H9 (cell line): Measurements from ENCODE around the gene NR1I2. TPM values are rescaled to one million over a fixed set of nuclear protein-coding genes. Genes with fewer than 3 reads are reported as not detected.

ENCODE experiments used
- DNase-seq: peaks from one replicate; pipeline ENCODE4 v3.0.0-alpha.2; 2017
- H2AFZ ChIP-seq: one replicate; pipeline ENCODE4 v1.6.1; 2013; ENCODE audit warnings: mild to moderate bottlenecking, low read length, control low read depth, moderate library complexity
- H2AK5ac ChIP-seq: 2 replicates; pipeline ENCODE4 v1.6.1; 2013; ENCODE audit warnings: low read length, control low read depth, mixed read lengths; ENCODE audit not compliant: insufficient read length
- H2BK120ac ChIP-seq: one replicate; pipeline ENCODE4 v1.6.1; 2013; ENCODE audit warnings: low read depth, mild to moderate bottlenecking, low read length, control low read depth, inconsistent platforms; ENCODE audit not compliant: poor library complexity, severe bottlenecking
- H2BK12ac ChIP-seq: 2 replicates; pipeline ENCODE4 v1.6.1; 2013; ENCODE audit warnings: low read length, control low read depth, mixed read lengths, low read depth; ENCODE audit not compliant: insufficient read length
- H2BK15ac ChIP-seq: 2 replicates; pipeline ENCODE4 v1.6.1; 2013; ENCODE audit warnings: low read depth, low read length, control low read depth
- H2BK20ac ChIP-seq: one replicate; pipeline ENCODE4 v1.6.1; 2013; ENCODE audit warnings: low read depth, mild to moderate bottlenecking, low read length, control low read depth, inconsistent platforms; ENCODE audit not compliant: poor library complexity, severe bottlenecking
- H2BK5ac ChIP-seq: 2 replicates; pipeline ENCODE4 v1.6.1; 2013; ENCODE audit warnings: low read length, control low read depth, mixed read lengths; ENCODE audit not compliant: insufficient read length
- H3K14ac ChIP-seq: 2 replicates; pipeline ENCODE4 v1.6.1; 2013; ENCODE audit warnings: low read length, control low read depth; ENCODE audit not compliant: insufficient read depth
- H3K18ac ChIP-seq: 2 replicates; pipeline ENCODE4 v1.6.1; 2013; ENCODE audit warnings: low read depth, mild to moderate bottlenecking, mixed read lengths, low read length, control low read depth; ENCODE audit not compliant: insufficient read length
- H3K23ac ChIP-seq: 2 replicates; pipeline ENCODE4 v1.6.1; 2013; ENCODE audit warnings: low read length, control low read depth, mixed read lengths, low read depth; ENCODE audit not compliant: insufficient read length
- H3K23me2 ChIP-seq: 2 replicates; pipeline ENCODE4 v1.6.1; 2013; ENCODE audit warnings: low read depth, mild to moderate bottlenecking, mixed read lengths, low read length, control low read depth; ENCODE audit not compliant: insufficient read length, poor library complexity, severe bottlenecking
- H3K27ac ChIP-seq: 2 replicates; pipeline ENCODE4 v1.5.1; 2013; ENCODE audit warnings: low read length, control low read depth, mixed read lengths, low read depth; ENCODE audit not compliant: insufficient read length
- H3K27me3 ChIP-seq: 2 replicates; pipeline ENCODE4 v1.6.1; 2013; ENCODE audit warnings: low read length, control low read depth, inconsistent platforms; ENCODE audit not compliant: insufficient read depth
- H3K4ac ChIP-seq: 2 replicates; pipeline ENCODE4 v1.6.1; 2013; ENCODE audit warnings: low read depth, mild to moderate bottlenecking, control low read depth, inconsistent platforms, low read length, moderate library complexity
- H3K4me1 ChIP-seq: 2 replicates; pipeline ENCODE4 v1.6.1; 2013; ENCODE audit warnings: low read length, control low read depth, inconsistent platforms; ENCODE audit not compliant: insufficient read depth
- H3K4me2 ChIP-seq: 2 replicates; pipeline ENCODE4 v1.6.1; 2013; ENCODE audit warnings: low read length, control low read depth, mixed read lengths; ENCODE audit not compliant: insufficient read length, insufficient read depth
- H3K56ac ChIP-seq: 2 replicates; pipeline ENCODE4 v1.6.1; 2013; ENCODE audit warnings: low read depth, mild to moderate bottlenecking, mixed read lengths, low read length, control low read depth; ENCODE audit not compliant: insufficient read length
- H3K79me1 ChIP-seq: 2 replicates; pipeline ENCODE4 v1.6.1; 2013; ENCODE audit warnings: low read depth, mild to moderate bottlenecking, moderate library complexity, low read length, control low read depth, inconsistent platforms; ENCODE audit not compliant: insufficient read depth, poor library complexity, severe bottlenecking
- H3K79me2 ChIP-seq: 2 replicates; pipeline ENCODE4 v1.6.1; 2013; ENCODE audit warnings: low read length, control low read depth, inconsistent platforms; ENCODE audit not compliant: insufficient read depth
- H3K9ac ChIP-seq: 2 replicates; pipeline ENCODE4 v1.6.1; 2013; ENCODE audit warnings: low read length, control low read depth, mixed read lengths; ENCODE audit not compliant: insufficient read length; ENCODE audit errors: extremely low read depth
- H3K9me3 ChIP-seq: one replicate; pipeline ENCODE4 v1.6.1; 2013; ENCODE audit warnings: low read depth, low read length, inconsistent platforms; ENCODE audit not compliant: control insufficient read depth
- H3T11ph ChIP-seq: one replicate; pipeline ENCODE4 v1.6.1; 2013; ENCODE audit warnings: mild to moderate bottlenecking, low read length, control low read depth, inconsistent platforms
- H4K20me1 ChIP-seq: one replicate; pipeline ENCODE4 v1.6.1; 2013; ENCODE audit not compliant: control insufficient read depth, insufficient read length, insufficient read depth
- H4K5ac ChIP-seq: 2 replicates; pipeline ENCODE4 v1.6.1; 2013; ENCODE audit warnings: low read depth, mild to moderate bottlenecking, mixed read lengths, low read length, control low read depth; ENCODE audit not compliant: insufficient read length
- H4K8ac ChIP-seq: replicated peaks from 2 replicates; pipeline ENCODE4 v1.6.1; 2013; ENCODE audit warnings: low read length, control low read depth, mixed read lengths, low read depth; ENCODE audit not compliant: insufficient read length
- H4K91ac ChIP-seq: 2 replicates; pipeline ENCODE4 v1.6.1; 2013; ENCODE audit warnings: low read depth, mild to moderate bottlenecking, moderate library complexity, mixed read lengths, low read length, control low read depth; ENCODE audit not compliant: insufficient read length
- H3K27ac Mint-ChIP-seq, 3 experiments: 2 replicates in 2 of 3; 3 replicates in 1 of 3; pipeline ENCODE4 v1.8.0; 2020 to 2021; ENCODE audit warnings: mixed read lengths in 3 of 3, mild to moderate bottlenecking in 1 of 3, moderate library complexity in 1 of 3
- H3K27me3 Mint-ChIP-seq: 2 replicates; pipeline ENCODE4 v1.8.0; 2021; ENCODE audit warnings: low read depth, mild to moderate bottlenecking, moderate library complexity, mixed read lengths
- H3K36me3 Mint-ChIP-seq, 3 experiments: 2 replicates in 2 of 3; 3 replicates in 1 of 3; pipeline ENCODE4 v1.8.0; 2020 to 2021; ENCODE audit warnings: low read depth in 3 of 3, mixed read lengths in 3 of 3; ENCODE audit not compliant: insufficient read depth in 1 of 3
- H3K4me1 Mint-ChIP-seq, 2 experiments: 2 replicates each; pipeline ENCODE4 v1.8.0; 2020; ENCODE audit warnings: mixed read lengths in 2 of 2
- H3K4me3 Mint-ChIP-seq, 2 experiments: 2 replicates in 1 of 2; 3 replicates in 1 of 2; pipeline ENCODE4 v1.8.0; 2020 to 2021; ENCODE audit warnings: mild to moderate bottlenecking in 2 of 2, mixed read lengths in 2 of 2, moderate library complexity in 1 of 2
- H3K9me3 Mint-ChIP-seq, 2 experiments: 2 replicates in 1 of 2; 3 replicates in 1 of 2; pipeline ENCODE4 v1.8.0; 2020; ENCODE audit warnings: mild to moderate bottlenecking in 2 of 2, mixed read lengths in 2 of 2, moderate library complexity in 1 of 2
- WGBS: extraction: QIAGEN DNeasy Blood & Tissue Kit; methylation state at CpG from one replicate; pipeline ENCODE4 v1.1.7; 2013; ENCODE audit warnings: missing lambda C conversion rate, low lambda C conversion rate, mixed read lengths; ENCODE audit not compliant: insufficient read length; ENCODE audit errors: extremely low coverage; 5-methylcytosine and 5-hydroxymethylcytosine counted together
- total RNA-seq: library from RNA; stranded (reverse); gene quantifications from 2 replicates; pipeline ENCODE4 v1.2.1, GENCODE V29; 2021
- TF ChIP-seq, protein P1 (sequence below): fragments of 200-600 bp; sonication (generic); conservative IDR thresholded peaks from 3 replicates; pipeline ENCODE4 v1.8.0; 2021; ENCODE audit warnings: antibody characterized with exemption, mild to moderate bottlenecking

Gene NR1I2
- total RNA-seq, 1 experiment from 2014 or later, result not detected

GRCh38 chr3:119808244-119808643, 26.3 kb downstream of the NR1I2 start:
- no CpG with 5 or more reads among the region's 4 CpGs for WGBS
- H3T11ph ChIP-seq, result no peak overlapping the region

More at GRCh38 chr3:119808244-119808643, 26.3 kb downstream of the NR1I2 start:
- H2BK12ac ChIP-seq, result no peak overlapping the region
- no peaks in the 10 kb centered on the region for H3K4me1 Mint-ChIP-seq
- H4K20me1 ChIP-seq, result no peaks in the 10 kb centered on the region
- 0 out of 2 replicates have a peak, but pooled peaks cover 3% of the 10 kb centered on the region for H3K27me3 ChIP-seq
- no peak overlapping the region; a peak in 1 of 7 replicates for H3K27ac Mint-ChIP-seq
- H2BK5ac ChIP-seq, result no peak overlapping the region
- DNase-seq, result no peak
- H3K4me2 ChIP-seq, result no peak overlapping the region
- no peak overlapping the region for H2BK120ac ChIP-seq
- no peak overlapping the region for H2BK15ac ChIP-seq
- H3K56ac ChIP-seq, result no peak overlapping the region
- H3K18ac ChIP-seq, result no peak overlapping the region
- H4K8ac ChIP-seq, result no peak overlapping the region
- H2BK20ac ChIP-seq, result no peak overlapping the region
- H4K91ac ChIP-seq, result no peak overlapping the region
- no peak overlapping the region for H3K9ac ChIP-seq
- H3K36me3 Mint-ChIP-seq, result no peaks in the 10 kb centered on the region
- no peak overlapping the region for H3K14ac ChIP-seq
- H3K9me3 ChIP-seq, result no peaks in the 10 kb centered on the region
- H3K23me2 ChIP-seq, result no peaks in the 10 kb centered on the region
- H3K79me1 ChIP-seq, result no peaks in the 10 kb centered on the region
- no peak overlapping the region for H3K23ac ChIP-seq
- peaks cover 4% of the 10 kb centered on the region; the same call in 1 of the 2 replicates for H3K27me3 Mint-ChIP-seq
- H3K79me2 ChIP-seq, result no peaks in the 10 kb centered on the region
- TF ChIP-seq, protein P1, sequence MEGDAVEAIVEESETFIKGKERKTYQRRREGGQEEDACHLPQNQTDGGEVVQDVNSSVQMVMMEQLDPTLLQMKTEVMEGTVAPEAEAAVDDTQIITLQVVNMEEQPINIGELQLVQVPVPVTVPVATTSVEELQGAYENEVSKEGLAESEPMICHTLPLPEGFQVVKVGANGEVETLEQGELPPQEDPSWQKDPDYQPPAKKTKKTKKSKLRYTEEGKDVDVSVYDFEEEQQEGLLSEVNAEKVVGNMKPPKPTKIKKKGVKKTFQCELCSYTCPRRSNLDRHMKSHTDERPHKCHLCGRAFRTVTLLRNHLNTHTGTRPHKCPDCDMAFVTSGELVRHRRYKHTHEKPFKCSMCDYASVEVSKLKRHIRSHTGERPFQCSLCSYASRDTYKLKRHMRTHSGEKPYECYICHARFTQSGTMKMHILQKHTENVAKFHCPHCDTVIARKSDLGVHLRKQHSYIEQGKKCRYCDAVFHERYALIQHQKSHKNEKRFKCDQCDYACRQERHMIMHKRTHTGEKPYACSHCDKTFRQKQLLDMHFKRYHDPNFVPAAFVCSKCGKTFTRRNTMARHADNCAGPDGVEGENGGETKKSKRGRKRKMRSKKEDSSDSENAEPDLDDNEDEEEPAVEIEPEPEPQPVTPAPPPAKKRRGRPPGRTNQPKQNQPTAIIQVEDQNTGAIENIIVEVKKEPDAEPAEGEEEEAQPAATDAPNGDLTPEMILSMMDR, result peak; percentile 37; the same call in 2 of the 3 replicates
- no peak overlapping the region for H2AFZ ChIP-seq
- H4K5ac ChIP-seq, result no peak overlapping the region
- no peak overlapping the region for H3K27ac ChIP-seq
- H2AK5ac ChIP-seq, result no peak overlapping the region
- no peaks in the 10 kb centered on the region for H3K9me3 Mint-ChIP-seq
- H3K4me3 Mint-ChIP-seq, result no peak overlapping the region
- no peaks in the 10 kb centered on the region for H3K4me1 ChIP-seq
- H3K4ac ChIP-seq, result no peak overlapping the region
